ENCODE data around the gene ABCG1.

GRCh38 chr21:42257091-42257765 lies 38.3 kb downstream of the ABCG1 start:
- TF ChIP-seq USF2 (IDR thresholded peaks at IDR 0.05; ENCODE audit: low read depth, low read length) (no peak), MAZ (IDR thresholded peaks at IDR 0.05; ENCODE audit: borderline replicate concordance, low read depth, low read length) (no peak), POLR2A (IDR thresholded peaks at IDR 0.05; ENCODE audit: low read depth, low read length) (no peak), CTCF (conservative IDR thresholded peaks at IDR 0.05; ENCODE audit: low read depth, low read length) (no peak), RCOR1 (IDR thresholded peaks at IDR 0.05; ENCODE audit: insufficient replicate concordance, low read length) (no peak), FOS (IDR thresholded peaks at IDR 0.05; ENCODE audit: low read depth, low read length) (no peak), SMC3 (IDR thresholded peaks at IDR 0.05; ENCODE audit: low read depth, low read length) (no peak), MAFK (IDR thresholded peaks at IDR 0.05; ENCODE audit: low read depth, low read length) (no peak), MXI1 (IDR thresholded peaks at IDR 0.05; ENCODE audit: borderline replicate concordance, low read depth, low read length) (no peak), RFX5 (IDR thresholded peaks at IDR 0.05; ENCODE audit: low read depth, low read length) (no peak), BHLHE40 (IDR thresholded peaks at IDR 0.05; ENCODE audit: low read depth, low read length) (no peak), CEBPB (IDR thresholded peaks at IDR 0.05; ENCODE audit: low read depth, low read length) (no peak)
